GM19023 (cell line): ENCODE results near the gene HPGDS.
"Not testable (repeated sequence)": the region's sequence is repeated elsewhere in the genome, so short reads cannot be mapped to it uniquely, and the experiment has no call there.

Experiments
- ATAC-seq: cut with Tn5 transposase; IDR thresholded peaks from one replicate; pipeline ENCODE4 v1.9.1; 2021; ENCODE audit warnings: mild to moderate bottlenecking, moderate library complexity; ENCODE audit not compliant: unreplicated experiment

HPGDS gene

GRCh38 chr4:94342694-94343093, at the start of gene HPGDS:
HPGDS (minus strand) TSS chr4:94342836; CDS start chr4:94334629, 8,207 bp downstream.
- no peak for ATAC-seq

GRCh38 chr4:94390804-94391410, 48.3 kb upstream of the HPGDS start:
- no peak for ATAC-seq

- no peak for ATAC-seq
These were observed 47.1 kb upstream of the HPGDS start for GRCh38 chr4:94389595-94390267.

GRCh38 chr4:94387965-94388364, 45.3 kb upstream of the HPGDS start:
- not testable (repeated sequence) for ATAC-seq

- ATAC-seq = not testable (repeated sequence)
These were observed 42.8 kb upstream of the HPGDS start for GRCh38 chr4:94385452-94385851.

- not testable (repeated sequence) for ATAC-seq
These were observed 40.3 kb upstream of the HPGDS start for GRCh38 chr4:94382891-94383290.

- ATAC-seq = no peak
These were observed 35.4 kb upstream of the HPGDS start for GRCh38 chr4:94378047-94378446.

- no peak for ATAC-seq
These were observed 34.7 kb upstream of the HPGDS start for GRCh38 chr4:94377294-94377693.

GRCh38 chr4:94375364-94375763, 32.7 kb upstream of the HPGDS start:
- ATAC-seq = no peak

- no peak for ATAC-seq
These were observed 31.1 kb upstream of the HPGDS start for GRCh38 chr4:94373752-94374151.

GRCh38 chr4:94372991-94373390, 30.4 kb upstream of the HPGDS start:
- ATAC-seq = no peak

GRCh38 chr4:94372228-94372978, 29.8 kb upstream of the HPGDS start:
- no peak for ATAC-seq

- no peak for ATAC-seq
These were observed 28.7 kb upstream of the HPGDS start for GRCh38 chr4:94371290-94371689.

GRCh38 chr4:94370533-94371254, 28.1 kb upstream of the HPGDS start:
- no peak for ATAC-seq

GRCh38 chr4:94369046-94369445, 26.4 kb upstream of the HPGDS start:
- ATAC-seq = no peak

GRCh38 chr4:94368459-94368858, 25.8 kb upstream of the HPGDS start:
- ATAC-seq = no peak

GRCh38 chr4:94365304-94365703, 22.7 kb upstream of the HPGDS start:
- no peak for ATAC-seq

- ATAC-seq = no peak
These were observed 21.9 kb upstream of the HPGDS start for GRCh38 chr4:94364527-94364926.

GRCh38 chr4:94363136-94363655, 20.6 kb upstream of the HPGDS start:
- ATAC-seq = no peak

- no peak for ATAC-seq
These were observed 17.2 kb upstream of the HPGDS start for GRCh38 chr4:94359838-94360237.

- no peak for ATAC-seq
These were observed 16.6 kb upstream of the HPGDS start for GRCh38 chr4:94359221-94359620.
